NCI-H510A (cell line): ENCODE data around the gene MUS81.

Source experiments
- DNase-seq: peaks from one replicate; lab custom pipeline; 2025; lab: John Stamatoyannopoulos, UW

Gene MUS81

GRCh38 chr11:65861533-65862183, 1.4 kb downstream of the MUS81 start:
- DNase-seq = no peak

GRCh38 chr11:65862191-65862735, 2.0 kb downstream of the MUS81 start:
- DNase-seq = no peak

- no peak for DNase-seq
Observed at GRCh38 chr11:65862941-65863888, 3.0 kb downstream of the MUS81 start.

GRCh38 chr11:65863889-65864705, 3.9 kb downstream of the MUS81 start:
- DNase-seq = no peak

- no peak for DNase-seq
Observed at GRCh38 chr11:65864706-65865471, 4.7 kb downstream of the MUS81 start.

GRCh38 chr11:65865550-65866172, 5.4 kb downstream of the MUS81 start:
- no peak for DNase-seq

- DNase-seq = no peak
Observed at GRCh38 chr11:65866509-65867283, 6.5 kb downstream of the MUS81 start.

- no peak for DNase-seq
Observed at GRCh38 chr11:65867284-65868071, 7.2 kb downstream of the MUS81 start.

GRCh38 chr11:65868076-65868667, 7.9 kb downstream of the MUS81 start:
- DNase-seq = no peak

- no peak for DNase-seq
Observed at GRCh38 chr11:65868907-65869306, 8.7 kb downstream of the MUS81 start.

- no peak for DNase-seq
Observed at GRCh38 chr11:65869643-65870306, 9.5 kb downstream of the MUS81 start.

- DNase-seq = no peak
Observed at GRCh38 chr11:65870307-65870658, 10.1 kb downstream of the MUS81 start.

GRCh38 chr11:65870706-65871681, 10.8 kb downstream of the MUS81 start:
- DNase-seq = peak; percentile 34

GRCh38 chr11:65871811-65872548, 11.7 kb downstream of the MUS81 start:
- no peak for DNase-seq

GRCh38 chr11:65872586-65873317, 12.5 kb downstream of the MUS81 start, which contains the start of gene EFEMP2:
TSS of gene EFEMP2 (minus strand) at chr11:65872800. CDS start at chr11:65872354, 446 bp downstream.
- no peak for DNase-seq
